ENCODE measurements around the gene BAZ2B. TPM values are rescaled to one million over a fixed set of nuclear protein-coding genes. Genes with fewer than 3 reads are reported as not detected.
A peak's percentile ranks its signal among the peaks of the same experiment; 100 is the strongest.

Gene BAZ2B
- polyA plus RNA-seq, 1 donor from 2014 or later = 150 TPM

- no peak overlapping the region for H2AFZ ChIP-seq (ENCODE audit: low read depth, low read length)
- no peaks in the 10 kb centered on the region for H3K9me3 ChIP-seq (ENCODE audit: low read length)
- peaks cover 45% of the 10 kb centered on the region for H3K79me2 ChIP-seq (replicated peaks; ENCODE audit: insufficient read depth, low read length)
- H3K4me3 ChIP-seq (ENCODE audit: low read length) = peak overlapping the region; percentile 59
- peak overlapping the region; percentile 46 for H3K4me2 ChIP-seq (ENCODE audit: low read length)
- H3K27ac ChIP-seq (ENCODE audit: low read length) = no peak overlapping the region
- no peaks in the 10 kb centered on the region for H3K9me2 ChIP-seq (ENCODE audit: insufficient read depth, low read length)
- no peaks in the 10 kb centered on the region for H4K20me1 ChIP-seq (ENCODE audit: insufficient read depth)
- no peaks in the 10 kb centered on the region for H3K36me3 ChIP-seq (ENCODE audit: insufficient read depth, low read length)
- H3K27me3 ChIP-seq (ENCODE audit: insufficient read depth, low read depth, low read length) = no peaks in the 10 kb centered on the region
- no peak overlapping the region for H3K9ac ChIP-seq (ENCODE audit: low read length)
- TF ChIP-seq EZH2 (IDR thresholded peaks at IDR 0.05; ENCODE audit: borderline replicate concordance, insufficient read depth, low read length, poor library complexity, severe bottlenecking) (no peak), EP300 (conservative IDR thresholded peaks at IDR 0.05; ENCODE audit: poor library complexity, severe bottlenecking) (no peak), POLR2AphosphoS5 (IDR thresholded peaks at IDR 0.05) (no peak), RAD21 (conservative IDR thresholded peaks at IDR 0.05) (no peak), MXI1 (conservative IDR thresholded peaks at IDR 0.05; ENCODE audit: poor library complexity, severe bottlenecking) (no peak), TAF1 (IDR thresholded peaks at IDR 0.05; ENCODE audit: low read depth) (no peak), SMC3 (conservative IDR thresholded peaks at IDR 0.05; ENCODE audit: poor library complexity) (no peak)
- TF ChIP-seq, protein P1, sequence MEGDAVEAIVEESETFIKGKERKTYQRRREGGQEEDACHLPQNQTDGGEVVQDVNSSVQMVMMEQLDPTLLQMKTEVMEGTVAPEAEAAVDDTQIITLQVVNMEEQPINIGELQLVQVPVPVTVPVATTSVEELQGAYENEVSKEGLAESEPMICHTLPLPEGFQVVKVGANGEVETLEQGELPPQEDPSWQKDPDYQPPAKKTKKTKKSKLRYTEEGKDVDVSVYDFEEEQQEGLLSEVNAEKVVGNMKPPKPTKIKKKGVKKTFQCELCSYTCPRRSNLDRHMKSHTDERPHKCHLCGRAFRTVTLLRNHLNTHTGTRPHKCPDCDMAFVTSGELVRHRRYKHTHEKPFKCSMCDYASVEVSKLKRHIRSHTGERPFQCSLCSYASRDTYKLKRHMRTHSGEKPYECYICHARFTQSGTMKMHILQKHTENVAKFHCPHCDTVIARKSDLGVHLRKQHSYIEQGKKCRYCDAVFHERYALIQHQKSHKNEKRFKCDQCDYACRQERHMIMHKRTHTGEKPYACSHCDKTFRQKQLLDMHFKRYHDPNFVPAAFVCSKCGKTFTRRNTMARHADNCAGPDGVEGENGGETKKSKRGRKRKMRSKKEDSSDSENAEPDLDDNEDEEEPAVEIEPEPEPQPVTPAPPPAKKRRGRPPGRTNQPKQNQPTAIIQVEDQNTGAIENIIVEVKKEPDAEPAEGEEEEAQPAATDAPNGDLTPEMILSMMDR (IDR thresholded peaks at IDR 0.05; ENCODE audit: poor library complexity, severe bottlenecking) = no peak
- TF ChIP-seq, protein P2, sequence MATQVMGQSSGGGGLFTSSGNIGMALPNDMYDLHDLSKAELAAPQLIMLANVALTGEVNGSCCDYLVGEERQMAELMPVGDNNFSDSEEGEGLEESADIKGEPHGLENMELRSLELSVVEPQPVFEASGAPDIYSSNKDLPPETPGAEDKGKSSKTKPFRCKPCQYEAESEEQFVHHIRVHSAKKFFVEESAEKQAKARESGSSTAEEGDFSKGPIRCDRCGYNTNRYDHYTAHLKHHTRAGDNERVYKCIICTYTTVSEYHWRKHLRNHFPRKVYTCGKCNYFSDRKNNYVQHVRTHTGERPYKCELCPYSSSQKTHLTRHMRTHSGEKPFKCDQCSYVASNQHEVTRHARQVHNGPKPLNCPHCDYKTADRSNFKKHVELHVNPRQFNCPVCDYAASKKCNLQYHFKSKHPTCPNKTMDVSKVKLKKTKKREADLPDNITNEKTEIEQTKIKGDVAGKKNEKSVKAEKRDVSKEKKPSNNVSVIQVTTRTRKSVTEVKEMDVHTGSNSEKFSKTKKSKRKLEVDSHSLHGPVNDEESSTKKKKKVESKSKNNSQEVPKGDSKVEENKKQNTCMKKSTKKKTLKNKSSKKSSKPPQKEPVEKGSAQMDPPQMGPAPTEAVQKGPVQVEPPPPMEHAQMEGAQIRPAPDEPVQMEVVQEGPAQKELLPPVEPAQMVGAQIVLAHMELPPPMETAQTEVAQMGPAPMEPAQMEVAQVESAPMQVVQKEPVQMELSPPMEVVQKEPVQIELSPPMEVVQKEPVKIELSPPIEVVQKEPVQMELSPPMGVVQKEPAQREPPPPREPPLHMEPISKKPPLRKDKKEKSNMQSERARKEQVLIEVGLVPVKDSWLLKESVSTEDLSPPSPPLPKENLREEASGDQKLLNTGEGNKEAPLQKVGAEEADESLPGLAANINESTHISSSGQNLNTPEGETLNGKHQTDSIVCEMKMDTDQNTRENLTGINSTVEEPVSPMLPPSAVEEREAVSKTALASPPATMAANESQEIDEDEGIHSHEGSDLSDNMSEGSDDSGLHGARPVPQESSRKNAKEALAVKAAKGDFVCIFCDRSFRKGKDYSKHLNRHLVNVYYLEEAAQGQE (IDR thresholded peaks at IDR 0.05; ENCODE audit: borderline replicate concordance) = no peak
- H3F3A ChIP-seq (ENCODE audit: insufficient read depth, low read length, poor library complexity, severe bottlenecking) = no peaks in the 10 kb centered on the region
These were observed 100.9 kb downstream of the BAZ2B start for GRCh38 chr2:159515441-159515840.

- H3K36me3 ChIP-seq (ENCODE audit: insufficient read depth, low read length) = no peaks in the 10 kb centered on the region
- no peaks in the 10 kb centered on the region for H3K9me3 ChIP-seq (ENCODE audit: low read length)
- no peak overlapping the region for H3K27ac ChIP-seq (ENCODE audit: low read length)
- no peaks in the 10 kb centered on the region for H4K20me1 ChIP-seq (ENCODE audit: insufficient read depth)
- no peak overlapping the region for H2AFZ ChIP-seq (ENCODE audit: low read depth, low read length)
- TF ChIP-seq TAF1 (IDR thresholded peaks at IDR 0.05; ENCODE audit: low read depth) (no peak), EP300 (conservative IDR thresholded peaks at IDR 0.05; ENCODE audit: poor library complexity, severe bottlenecking) (no peak), SMC3 (conservative IDR thresholded peaks at IDR 0.05; ENCODE audit: poor library complexity) (no peak), POLR2AphosphoS5 (IDR thresholded peaks at IDR 0.05) (no peak), MXI1 (conservative IDR thresholded peaks at IDR 0.05; ENCODE audit: poor library complexity, severe bottlenecking) (no peak), EZH2 (IDR thresholded peaks at IDR 0.05; ENCODE audit: borderline replicate concordance, insufficient read depth, low read length, poor library complexity, severe bottlenecking) (no peak), RAD21 (conservative IDR thresholded peaks at IDR 0.05) (no peak)
- TF ChIP-seq, protein P2 (IDR thresholded peaks at IDR 0.05; ENCODE audit: borderline replicate concordance) = no peak
- TF ChIP-seq, protein P1 (IDR thresholded peaks at IDR 0.05; ENCODE audit: poor library complexity, severe bottlenecking) = no peak
- H3K27me3 ChIP-seq (ENCODE audit: insufficient read depth, low read depth, low read length) = no peaks in the 10 kb centered on the region
- no peaks in the 10 kb centered on the region for H3K9me2 ChIP-seq (ENCODE audit: insufficient read depth, low read length)
- no peaks in the 10 kb centered on the region for H3F3A ChIP-seq (ENCODE audit: insufficient read depth, low read length, poor library complexity, severe bottlenecking)
- peak overlapping the region; percentile 59 for H3K4me3 ChIP-seq (ENCODE audit: low read length)
- H3K9ac ChIP-seq (ENCODE audit: low read length) = no peak overlapping the region
- peaks cover 53% of the 10 kb centered on the region for H3K79me2 ChIP-seq (replicated peaks; ENCODE audit: insufficient read depth, low read length)
- H3K4me2 ChIP-seq (ENCODE audit: low read length) = no peak overlapping the region
These were observed 102.6 kb downstream of the BAZ2B start for GRCh38 chr2:159513745-159514144.
